BLaER1 treated with 17β-estradiol and CSF1 and Interleukin-3, amounts not matched to agents 10 nM and 100 nM (cell line): ENCODE data around the gene RORC.

Experiments
- H3K27ac ChIP-seq, 11 experiments: shearing (Covaris generic); formaldehyde crosslinking; 2 replicates each; pipeline ENCODE4 v1.8.1; 2022
- H3K27me3 ChIP-seq, 11 experiments: shearing (Covaris generic); formaldehyde crosslinking; 2 replicates each; pipeline ENCODE4 v1.8.1; 2022
- H3K36me3 ChIP-seq, 11 experiments: shearing (Covaris generic); formaldehyde crosslinking; 2 replicates each; pipeline ENCODE4 v1.8.1; 2022
- H3K4me1 ChIP-seq, 10 experiments: shearing (Covaris generic); formaldehyde crosslinking; 2 replicates each; pipeline ENCODE4 v1.8.1; 2022
- H3K4me2 ChIP-seq, 11 experiments: shearing (Covaris generic); formaldehyde crosslinking; 2 replicates each; pipeline ENCODE4 v1.8.1; 2022
- H3K4me3 ChIP-seq, 10 experiments: shearing (Covaris generic); formaldehyde crosslinking; 2 replicates each; pipeline ENCODE4 v1.8.1; 2022
- H3K9ac ChIP-seq, 11 experiments: shearing (Covaris generic); formaldehyde crosslinking; 2 replicates each; pipeline ENCODE4 v1.8.1; 2022
- H3K9me3 ChIP-seq, 11 experiments: shearing (Covaris generic); formaldehyde crosslinking; replicated peaks in 1 of 11; 2 replicates each; pipeline ENCODE4 v1.8.1; 2022
- H4K20me1 ChIP-seq, 11 experiments: shearing (Covaris generic); formaldehyde crosslinking; 2 replicates each; pipeline ENCODE4 v1.8.1; 2022
- Cebpa-rat ChIP-seq, 11 experiments: shearing (Covaris generic); IDR thresholded peaks; 2 replicates each; pipeline ENCODE4 v1.8.1; 2022

The RORC gene

GRCh38 chr1:151756291-151756690 lies 75.3 kb downstream of the RORC start:
- no peaks in the 10 kb centered on the region for H3K9me3 ChIP-seq
- H3K27me3 ChIP-seq: no peaks in the 10 kb centered on the region
- no peaks in the 10 kb centered on the region for H4K20me1 ChIP-seq
- H3K27ac ChIP-seq: no peak overlapping the region
- H3K36me3 ChIP-seq: peaks cover 37 to 66% (median 55%) of the 10 kb centered on the region in 11 experiments
- H3K4me2 ChIP-seq: peak overlapping the region in 4 of 11 experiments; percentile 36 to 59 (median 54); a peak in 8 of 22 replicates
- H3K4me3 ChIP-seq: no peak overlapping the region
- H3K9ac ChIP-seq: no peak overlapping the region
- no peak for TF ChIP-seq Cebpa-rat (IDR thresholded peaks at IDR 0.05)
- H3K4me1 ChIP-seq: peaks cover 0 to 17% (median 4%) of the 10 kb centered on the region in 10 experiments; a peak in 8 of 20 replicates
